SIG-M5 (cell line): ENCODE data around the gene TSPAN2.

Experiments used
- DNase-seq: peaks from one replicate; lab custom pipeline; 2025; lab: John Stamatoyannopoulos, UW

The TSPAN2 gene

DNA sequence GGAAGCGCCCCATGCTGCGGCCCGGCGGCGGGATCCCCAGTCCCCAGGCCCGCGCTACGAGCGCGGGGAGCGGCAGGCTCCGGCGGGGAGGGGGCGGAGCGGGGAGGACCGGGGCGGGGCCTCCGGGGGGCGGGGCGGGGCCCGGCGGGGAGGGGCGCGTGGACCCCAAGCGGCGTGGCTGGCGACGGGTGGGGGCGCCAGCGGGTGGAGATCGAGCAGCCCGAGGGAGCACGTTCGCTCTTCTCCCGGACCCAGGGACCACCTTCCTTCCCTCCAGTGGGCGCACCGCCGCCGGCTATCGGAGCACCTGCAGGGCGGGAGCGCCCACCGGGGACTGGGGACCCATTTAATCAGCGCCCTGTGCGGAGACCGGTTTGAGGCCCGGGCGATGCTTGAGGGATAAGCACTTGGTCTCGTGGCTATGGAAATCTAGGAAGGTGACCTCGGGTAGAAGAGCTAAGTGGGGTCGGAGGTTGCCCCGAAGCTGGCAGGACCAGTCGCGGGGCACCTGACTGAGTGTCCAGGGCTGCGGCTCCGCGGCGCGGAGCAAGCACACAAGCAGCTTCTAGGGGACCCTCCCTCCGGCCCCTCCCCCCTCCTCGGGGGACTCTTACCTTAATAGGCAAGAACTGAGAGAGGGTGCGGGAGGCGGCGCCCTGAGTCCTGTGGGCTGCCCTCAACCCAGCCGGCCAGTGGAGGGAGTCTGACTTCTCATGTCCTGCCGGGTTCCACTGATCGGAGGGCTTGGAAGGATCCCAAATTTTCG, at the start of gene TSPAN2:
Gene TSPAN2, minus strand, starts transcription at position 84 of the 766 bp plus-strand sequence. Its CDS starts 71 bp downstream, at position 13.
- DNase-seq = no peak

DNA sequence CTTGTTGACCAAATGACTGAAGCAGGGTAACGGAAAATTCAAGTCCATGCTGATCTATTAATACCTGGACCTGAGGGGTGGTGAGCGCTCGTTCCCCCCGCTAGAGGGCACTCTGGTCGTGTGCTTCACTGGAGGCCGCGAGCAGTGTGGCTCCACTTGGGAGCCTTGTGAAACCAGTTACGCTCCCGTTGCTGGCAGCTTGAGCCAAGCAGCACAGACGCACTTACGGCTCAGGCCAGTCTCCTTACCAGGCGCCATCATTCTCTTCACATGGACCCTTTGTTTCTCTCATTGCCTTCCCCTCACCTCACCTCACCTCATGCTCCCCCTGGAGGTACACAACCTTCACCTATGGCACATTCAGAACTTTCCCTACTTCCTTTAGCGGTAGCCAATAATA, 49.7 kb upstream of the TSPAN2 start:
- no peak for DNase-seq

DNA sequence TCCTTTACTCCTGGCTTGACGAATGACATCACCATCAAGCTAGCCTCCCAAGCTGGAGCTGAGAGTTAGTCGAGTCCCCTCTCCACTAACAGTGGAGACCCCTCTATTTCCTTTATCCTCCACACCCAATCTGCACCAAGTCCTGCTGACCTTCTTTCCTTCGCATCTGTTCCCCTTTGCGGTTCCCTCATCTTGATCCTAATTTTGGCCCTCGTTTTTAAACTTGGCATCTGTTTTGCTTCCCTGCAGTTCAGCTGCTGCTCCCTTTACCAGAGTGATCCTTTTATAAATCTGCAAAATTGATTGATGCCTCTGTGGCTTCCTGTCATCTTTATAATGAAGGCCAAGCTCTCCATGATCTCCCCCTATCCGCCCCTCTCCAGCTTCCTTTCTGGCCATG, 49.0 kb upstream of the TSPAN2 start:
- no peak for DNase-seq

DNA sequence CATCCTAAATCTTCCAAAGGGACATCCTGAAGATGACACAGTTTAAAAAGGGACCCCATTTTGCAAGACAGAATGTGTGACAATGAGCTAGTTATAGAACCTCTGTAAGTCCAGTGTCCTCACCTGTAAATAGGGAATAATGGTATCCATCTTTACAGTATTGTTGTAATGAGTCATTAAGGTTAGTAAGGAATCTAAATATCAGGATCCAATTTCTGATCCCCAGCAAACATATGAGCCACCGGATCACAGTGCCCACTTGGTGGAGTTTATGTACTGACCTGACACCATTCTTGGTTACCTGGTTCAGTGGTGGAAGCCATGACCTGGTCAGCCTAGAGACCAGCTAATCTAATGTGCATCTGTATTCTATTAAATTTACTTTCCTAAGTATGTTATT, 47.9 kb upstream of the TSPAN2 start:
- DNase-seq = no peak

DNA sequence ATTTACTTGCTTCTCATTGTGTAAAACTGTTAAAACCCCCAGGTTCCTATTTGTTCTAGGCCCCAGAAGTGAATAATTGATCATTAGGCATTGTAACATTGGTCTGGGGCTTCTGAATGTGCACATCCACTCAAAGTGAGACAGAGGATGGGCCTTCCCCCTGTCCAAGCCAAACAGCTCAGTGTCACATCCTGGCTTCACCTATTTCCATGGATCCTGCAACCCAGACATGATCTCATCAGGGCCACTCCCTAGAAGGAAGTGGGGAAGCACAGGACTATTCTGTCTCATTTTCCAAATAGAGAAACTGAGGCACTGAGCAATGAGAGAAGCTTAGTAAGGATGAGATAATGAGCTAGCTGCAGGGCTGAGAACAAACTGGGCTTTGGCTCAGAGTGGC, 47.4 kb upstream of the TSPAN2 start:
- no peak for DNase-seq

DNA sequence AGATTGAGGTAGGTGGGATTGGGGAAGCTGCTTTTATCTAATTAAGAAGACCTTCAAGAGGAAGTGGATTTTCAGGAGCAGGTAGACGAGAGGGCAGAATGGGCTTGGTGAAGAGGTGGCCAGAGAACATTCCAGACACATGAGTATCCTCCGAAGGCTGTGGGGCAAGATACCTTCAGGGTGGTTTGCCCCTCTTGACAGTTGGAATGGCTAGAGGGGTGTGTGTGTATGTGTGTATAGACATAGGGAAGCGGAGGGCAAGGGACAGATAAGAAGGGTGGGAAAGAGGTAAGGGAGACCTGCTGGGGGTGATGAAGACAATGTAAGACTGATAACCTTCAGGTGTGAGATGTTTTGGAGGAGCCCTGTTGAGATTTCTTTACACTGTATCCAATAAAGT, 46.8 kb upstream of the TSPAN2 start:
- no peak for DNase-seq

DNA sequence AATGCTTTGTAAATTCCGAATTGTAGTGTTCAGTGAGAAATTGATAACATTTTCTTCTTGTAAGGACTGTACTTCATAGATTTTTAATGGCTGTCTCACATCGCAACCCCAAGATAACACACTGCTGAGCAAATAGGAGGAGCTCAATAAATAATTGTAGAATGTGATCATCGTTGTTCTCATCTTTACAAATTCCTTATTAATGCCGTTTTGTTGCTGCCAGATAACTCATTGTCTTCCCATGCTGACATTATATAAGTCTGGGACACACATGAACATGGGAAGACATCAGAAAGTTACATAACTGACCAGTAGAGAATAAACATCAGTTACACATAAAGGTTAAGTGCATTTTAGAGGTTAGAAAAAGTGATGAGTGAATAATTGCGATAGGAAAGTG, 46.4 kb upstream of the TSPAN2 start:
- DNase-seq = no peak

DNA sequence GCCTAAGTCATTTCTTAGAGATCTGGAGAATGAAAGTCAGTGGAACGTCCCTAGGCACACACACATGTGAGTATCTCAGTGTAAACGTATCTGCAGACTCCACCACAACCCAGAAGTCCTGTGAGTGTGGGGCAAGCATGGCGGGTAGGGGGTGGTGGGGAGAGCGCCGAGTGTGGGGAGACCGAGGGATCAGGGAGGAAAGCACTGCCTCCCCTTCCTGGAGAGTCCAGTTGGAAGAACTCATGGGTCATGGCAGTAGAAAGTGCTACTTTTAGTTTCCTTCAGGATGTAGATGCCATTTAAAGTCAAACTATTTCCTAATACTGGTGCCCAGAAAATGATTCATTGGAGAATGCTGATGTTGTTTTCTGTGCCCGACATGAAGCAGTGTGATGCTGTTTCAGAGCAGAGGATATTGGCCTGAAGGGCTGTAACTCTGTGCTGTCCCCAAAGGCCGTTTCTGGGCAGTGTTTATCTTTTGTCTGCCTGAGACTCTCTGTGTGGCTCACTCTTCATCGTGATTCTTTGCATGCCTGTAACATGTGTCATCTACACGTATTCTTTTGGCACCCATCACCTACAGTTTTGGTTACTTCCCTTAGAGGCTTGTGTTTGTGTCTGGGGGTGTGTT, 45.7 kb upstream of the TSPAN2 start:
- no peak for DNase-seq

DNA sequence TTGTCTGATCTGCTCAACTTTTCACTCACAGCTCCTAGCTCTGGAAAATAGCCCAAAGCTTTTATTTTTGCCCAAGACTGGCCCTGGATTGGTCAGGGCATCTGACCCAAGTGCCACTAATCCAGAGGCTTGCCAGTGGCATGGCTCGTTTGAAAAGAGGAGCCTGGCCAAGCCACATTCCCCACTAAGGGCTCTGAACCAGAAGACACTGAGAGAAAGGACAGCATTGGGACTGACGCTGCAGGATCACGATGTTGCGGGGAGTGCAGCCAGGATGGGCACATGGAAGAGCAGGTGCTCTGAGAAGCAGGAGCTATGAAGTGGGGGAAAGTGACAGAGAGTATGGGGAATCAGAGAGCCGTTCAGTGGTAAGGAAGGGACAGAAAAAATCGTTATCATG, 44.9 kb upstream of the TSPAN2 start:
- DNase-seq = no peak

DNA sequence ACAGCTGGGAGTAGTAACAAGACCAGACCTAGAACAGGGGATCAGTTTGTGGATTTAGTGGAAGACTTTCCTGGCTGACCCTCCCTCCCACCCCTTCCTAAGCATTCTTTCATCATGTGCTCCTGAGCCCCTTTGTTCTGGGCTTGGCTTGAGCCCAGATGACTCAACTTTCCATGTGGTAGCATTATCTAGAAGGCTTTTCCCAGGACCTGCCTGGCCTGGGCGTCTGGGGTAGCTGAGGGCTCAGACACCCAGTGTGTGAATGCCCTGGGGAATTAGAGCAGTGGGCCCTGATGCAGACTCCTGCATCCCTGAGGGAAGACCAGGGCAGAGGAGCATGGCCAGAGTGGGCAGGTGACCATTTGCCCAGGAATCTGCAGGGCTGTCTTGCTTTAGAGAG, 44.1 kb upstream of the TSPAN2 start:
- no peak for DNase-seq

DNA sequence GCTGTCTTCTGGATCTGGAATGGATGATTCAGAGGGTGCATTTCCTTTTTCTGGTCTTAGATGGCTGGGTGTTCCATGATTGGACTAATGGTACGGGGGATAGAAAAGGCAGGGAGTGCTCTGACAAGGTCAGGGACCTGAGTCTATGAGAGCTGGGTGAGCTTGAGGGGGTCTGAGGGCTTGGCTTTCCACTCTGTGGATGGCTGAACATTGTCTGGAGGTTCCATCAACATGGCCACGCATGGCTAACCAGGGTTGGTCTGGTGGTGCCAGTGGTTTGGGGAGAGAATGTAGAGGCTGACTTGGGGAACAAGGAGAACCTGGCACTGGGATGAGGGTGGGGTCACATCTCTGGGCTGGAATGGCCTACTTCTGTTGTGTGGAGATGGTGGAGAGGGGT, 41.5 kb upstream of the TSPAN2 start:
- DNase-seq = no peak

DNA sequence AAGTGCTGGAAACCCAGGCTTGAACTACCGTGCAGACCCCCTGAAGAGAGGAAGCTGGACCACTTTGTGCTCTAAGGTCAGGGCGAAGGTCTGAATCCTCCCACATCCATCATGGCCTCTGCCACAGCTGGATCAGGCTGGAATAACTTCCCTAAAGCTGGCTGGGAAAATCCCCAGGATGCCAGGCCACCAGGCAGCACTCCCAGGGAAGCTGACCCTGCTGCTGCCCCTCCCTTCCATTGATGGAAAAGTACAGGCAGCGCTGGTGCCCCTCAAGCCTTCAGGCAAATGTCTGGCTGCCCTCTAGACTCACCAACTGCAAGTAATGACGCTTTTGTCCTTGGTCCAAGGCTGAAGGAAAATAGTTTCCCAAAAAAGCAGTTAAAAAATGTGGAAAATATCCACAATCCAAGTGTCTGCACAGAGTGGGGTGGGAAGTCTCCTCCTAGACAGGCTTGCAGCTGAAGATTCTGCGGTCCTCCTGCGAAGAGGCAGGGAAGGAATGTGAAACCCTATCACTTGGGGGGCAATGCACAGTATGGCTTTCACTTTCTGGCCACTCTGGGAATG, 39.9 kb upstream of the TSPAN2 start:
- DNase-seq = no peak

DNA sequence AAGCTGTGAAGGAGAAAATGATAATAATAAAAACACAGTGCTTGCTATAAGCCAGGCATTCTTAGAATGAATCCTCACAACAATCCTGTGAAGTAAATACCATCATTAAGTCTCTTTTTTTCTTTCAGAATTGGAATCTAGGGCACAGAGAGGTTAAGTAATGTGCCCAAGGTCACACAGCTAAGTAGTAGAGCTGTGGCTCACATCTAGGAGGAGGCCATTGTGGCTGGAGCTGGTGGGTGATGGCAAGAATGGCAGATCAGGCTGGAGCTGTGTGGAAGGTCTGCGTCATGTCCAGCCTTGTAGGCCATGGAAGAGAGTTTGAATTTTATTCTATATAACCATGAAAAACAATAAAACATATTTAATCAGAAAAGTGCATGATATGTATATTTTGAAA, 38.2 kb upstream of the TSPAN2 start:
- no peak for DNase-seq

DNA sequence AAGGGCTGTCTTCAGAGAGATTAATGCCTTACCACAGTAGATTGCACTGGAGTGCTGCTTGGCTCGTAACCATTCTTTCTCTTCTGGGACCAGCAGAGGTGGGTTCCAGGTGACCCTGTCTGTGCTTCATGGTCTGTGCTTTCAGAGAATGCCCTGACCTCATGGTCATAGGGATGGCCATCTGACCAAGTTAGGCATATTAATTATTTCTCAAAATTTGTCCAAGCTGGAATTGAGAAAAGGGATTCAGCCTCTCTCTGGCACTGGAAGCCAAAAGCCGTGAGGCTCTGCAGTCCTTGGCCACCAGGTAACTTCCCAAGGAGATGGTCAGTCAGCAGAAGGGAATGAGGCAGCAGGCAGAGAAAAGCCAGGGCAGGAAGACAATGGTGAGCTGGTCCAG, 37.2 kb upstream of the TSPAN2 start:
- no peak for DNase-seq

DNA sequence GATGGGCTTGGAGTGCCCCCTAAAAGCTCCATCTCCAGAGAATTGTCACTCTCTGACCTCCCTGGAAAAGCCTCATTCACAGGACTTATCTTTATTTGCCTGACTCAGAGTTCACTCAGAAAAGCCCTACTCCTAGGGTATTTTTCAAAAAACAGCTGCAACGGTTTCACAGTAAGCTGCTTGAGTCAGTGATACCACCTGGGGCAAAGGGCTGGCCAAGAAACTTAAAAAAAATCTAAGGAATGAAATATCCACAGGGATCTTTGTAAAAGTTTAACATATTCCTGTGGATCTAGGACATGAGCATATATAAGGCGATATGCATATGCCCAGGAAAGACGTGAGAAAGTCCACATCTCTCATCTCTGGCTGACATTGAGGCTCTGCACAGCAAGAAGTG, 33.8 kb upstream of the TSPAN2 start:
- DNase-seq = no peak

DNA sequence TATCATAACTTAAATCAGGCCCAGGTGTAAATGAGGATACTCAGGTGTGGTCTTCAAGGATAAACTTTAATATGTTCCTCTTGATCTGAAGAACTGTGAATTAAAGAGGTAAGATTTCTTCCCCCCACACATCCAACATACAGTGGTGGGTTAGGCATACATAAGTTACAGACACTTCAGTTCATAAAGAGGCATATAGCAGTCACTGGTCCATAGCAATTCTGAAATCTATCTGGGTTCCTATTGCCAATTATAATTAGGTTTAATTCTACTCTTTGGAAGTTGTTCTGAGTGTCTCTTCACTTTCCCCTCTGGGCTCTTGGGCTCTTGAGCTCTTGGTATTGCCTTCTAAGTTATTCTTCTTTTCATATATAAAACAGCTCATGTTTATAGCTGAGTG, 32.5 kb upstream of the TSPAN2 start:
- no peak for DNase-seq

DNA sequence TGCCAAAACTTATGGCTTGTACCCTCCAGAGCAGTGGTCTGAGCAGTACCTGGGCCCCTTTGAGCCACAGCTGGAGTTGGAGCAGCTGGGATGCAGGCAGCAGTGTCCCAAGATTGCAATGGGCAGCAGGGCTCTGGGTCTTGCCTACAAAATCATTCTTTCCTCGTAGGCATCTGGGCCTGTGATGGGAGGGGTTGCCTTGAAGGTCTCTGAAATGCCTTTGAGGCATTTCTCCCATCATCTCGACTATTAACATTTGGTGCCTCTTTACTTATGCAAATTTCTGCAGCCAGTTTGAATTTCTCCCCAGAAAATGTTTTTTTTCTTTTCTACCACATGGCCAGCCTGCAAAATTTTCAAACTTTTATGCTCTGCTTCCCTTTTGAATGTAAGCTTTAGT, 31.0 kb upstream of the TSPAN2 start:
- DNase-seq = no peak

DNA sequence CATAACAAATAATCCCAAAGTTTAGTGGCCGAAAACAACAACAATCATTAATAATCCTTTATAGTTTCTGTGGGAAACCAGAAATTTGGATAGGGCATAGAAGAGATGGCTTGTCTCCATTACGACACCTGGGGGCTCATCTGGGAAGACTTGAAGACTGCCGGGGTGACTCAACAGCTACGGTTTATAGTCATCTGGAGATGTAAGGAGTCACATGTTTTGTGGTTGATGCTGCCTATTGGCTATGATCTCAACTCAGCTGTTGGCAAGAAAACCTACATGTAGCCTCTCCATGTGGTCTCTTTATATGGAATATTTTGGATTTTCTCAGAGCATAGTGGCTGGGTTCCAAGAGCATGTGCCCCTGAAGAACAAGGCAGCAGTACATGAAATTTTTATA, 29.3 kb upstream of the TSPAN2 start:
- DNase-seq = no peak

DNA sequence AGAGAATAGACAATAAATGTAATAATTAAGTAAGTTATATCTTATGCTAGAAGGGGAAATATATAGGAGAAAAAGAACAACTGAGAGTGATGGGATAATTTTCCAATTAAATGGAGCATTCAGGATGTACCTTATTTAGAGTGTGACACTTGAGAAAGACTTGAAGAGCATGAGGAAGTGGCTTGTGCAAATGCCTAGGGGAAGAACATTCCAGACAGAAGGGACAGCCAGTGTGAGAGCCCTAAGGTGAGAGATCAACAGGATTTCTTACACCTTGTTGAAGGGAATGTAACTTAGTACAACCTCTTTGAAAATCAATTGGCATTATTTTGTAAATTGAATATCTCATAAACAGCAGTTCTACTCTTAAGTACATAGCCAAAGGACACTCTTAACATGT, 28.8 kb upstream of the TSPAN2 start:
- DNase-seq = no peak

DNA sequence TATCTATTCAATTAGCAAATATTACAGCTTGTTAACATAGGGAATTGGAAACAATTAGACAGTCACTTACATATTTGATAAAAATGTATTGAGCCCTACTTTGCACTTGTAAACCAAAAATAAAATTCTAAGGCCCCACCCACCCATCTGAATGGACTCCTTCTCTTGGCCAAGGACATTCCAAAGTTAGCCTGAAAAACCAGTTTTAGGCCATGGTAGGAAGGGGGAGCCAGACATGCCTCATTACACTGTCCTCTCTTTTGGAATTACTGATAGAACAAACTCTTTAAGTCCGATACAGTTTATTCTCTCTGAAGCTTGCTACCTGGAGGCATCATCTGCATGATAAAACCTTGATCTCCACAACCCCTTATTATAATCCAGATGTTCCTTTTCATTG, 28.0 kb upstream of the TSPAN2 start:
- no peak for DNase-seq

DNA sequence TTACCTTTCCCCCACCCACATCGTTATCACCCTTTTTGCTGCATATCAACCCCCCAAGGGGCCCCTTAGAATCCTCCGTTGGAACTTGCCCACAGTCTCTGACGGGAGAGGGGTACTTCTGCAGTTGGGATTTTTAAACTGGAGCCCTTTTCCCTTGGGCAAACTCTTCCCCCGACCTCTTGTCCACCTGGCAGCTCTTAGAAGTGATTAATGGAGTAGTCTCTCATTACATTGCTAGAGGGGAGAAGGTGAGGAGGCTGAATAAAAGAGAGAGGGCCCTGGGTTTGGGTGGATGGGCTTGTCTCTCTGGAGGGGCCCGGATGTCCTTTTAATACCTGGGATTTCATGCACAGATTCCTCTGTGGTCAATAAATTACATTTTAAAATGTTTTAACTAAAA, 27.2 kb upstream of the TSPAN2 start:
- no peak for DNase-seq

DNA sequence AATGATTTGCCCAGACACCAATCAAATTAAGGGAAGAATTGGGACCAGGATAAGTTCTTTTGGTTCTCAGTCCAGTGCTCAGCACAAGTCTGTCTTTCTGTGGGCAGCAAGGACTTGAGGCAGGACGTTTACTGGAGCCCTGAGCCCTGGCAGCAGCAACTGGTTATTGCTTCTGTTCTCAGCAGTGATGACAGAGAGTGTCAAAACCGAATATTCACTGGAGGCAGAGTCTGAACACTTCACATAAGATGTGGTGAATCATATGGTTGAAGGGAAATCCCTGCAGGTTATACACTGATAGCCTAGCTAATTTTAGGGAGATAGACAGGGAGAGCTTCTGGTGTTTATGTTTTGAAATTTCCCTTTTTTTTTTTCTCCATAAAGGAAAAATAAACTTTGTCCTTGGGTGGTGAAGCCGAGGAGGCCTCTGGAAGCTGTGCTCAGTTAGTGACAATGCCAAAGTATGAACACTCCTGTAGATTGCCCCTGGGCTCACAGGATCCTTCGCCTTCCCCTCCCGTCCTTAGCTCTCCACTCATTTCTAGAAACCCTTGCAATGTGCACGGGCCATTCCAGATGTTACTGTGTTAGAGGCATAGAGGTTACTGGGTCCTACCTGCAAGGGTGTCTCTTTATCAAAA, 26.3 kb upstream of the TSPAN2 start:
- DNase-seq = no peak

DNA sequence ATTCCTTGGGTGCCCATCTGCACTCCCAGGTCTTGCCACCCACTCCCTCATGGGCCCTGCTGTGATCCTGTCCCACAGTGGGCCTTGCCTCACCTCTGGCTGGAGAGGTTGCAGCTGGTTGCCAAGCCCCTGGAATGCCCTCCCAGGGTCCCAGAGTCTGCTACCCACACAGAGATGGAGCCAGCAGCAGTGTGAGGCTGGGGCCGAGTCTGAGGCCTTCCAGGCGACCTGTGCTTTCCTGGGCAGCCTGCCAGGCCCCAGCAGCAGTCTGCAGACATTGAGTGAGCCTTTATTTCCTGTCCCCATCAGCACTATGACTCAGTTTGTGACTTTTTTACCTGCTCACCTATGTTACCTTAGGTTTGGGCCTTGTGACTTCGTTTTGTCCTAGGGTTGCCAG, 25.0 kb upstream of the TSPAN2 start:
- DNase-seq = no peak
